ENCODE results near the gene MEOX1.

Gene MEOX1

GRCh38 chr17:43599046-43599395, 62.7 kb downstream of the MEOX1 start:
- WGBS (ENCODE audit: extremely low coverage, insufficient coverage, low lambda C conversion rate): no CpG with 5 or more reads among the region's 5 CpGs
- H3K27me3 ChIP-seq (ENCODE audit: insufficient read depth, low read length, poor library complexity): no peaks in the 10 kb centered on the region
- H3K4me1 ChIP-seq (ENCODE audit: control insufficient read depth, low read depth, low read length): no peaks in the 10 kb centered on the region
- no peak overlapping the region for H4K8ac ChIP-seq (ENCODE audit: low read depth, low read length)
- H3K27ac ChIP-seq (ENCODE audit: low read depth, low read length): no peak overlapping the region
- no peak overlapping the region for H2BK5ac ChIP-seq (ENCODE audit: low read length)
- H3K18ac ChIP-seq (ENCODE audit: low read length): no peak overlapping the region
- no peak overlapping the region for H2BK120ac ChIP-seq (ENCODE audit: low read depth, low read length)
- no peak overlapping the region for H3K4ac ChIP-seq (ENCODE audit: low read depth, low read length)
- no peak overlapping the region for H2AK5ac ChIP-seq (ENCODE audit: low read length)
- H3K79me1 ChIP-seq (ENCODE audit: low read length): no peaks in the 10 kb centered on the region
- peak; percentile 26 for DNase-seq
- no peak overlapping the region for H3K4me2 ChIP-seq (ENCODE audit: low read length)
- no peak overlapping the region for H3K23ac ChIP-seq (ENCODE audit: low read length)
- H3K4me3 ChIP-seq (ENCODE audit: low read length): no peak overlapping the region
- no peak overlapping the region for H3K56ac ChIP-seq (ENCODE audit: low read length)
- H3K36me3 ChIP-seq (ENCODE audit: control insufficient read depth, insufficient read depth, low read length): no peaks in the 10 kb centered on the region
- no peak overlapping the region for H2BK15ac ChIP-seq (replicated peaks; ENCODE audit: low read depth)
- no peaks in the 10 kb centered on the region for H3K79me2 ChIP-seq (ENCODE audit: control insufficient read depth, insufficient read depth, low read length)
- no peak overlapping the region for H3K9ac ChIP-seq (ENCODE audit: low read length)
- H4K5ac ChIP-seq (ENCODE audit: low read length): no peak overlapping the region

DNA sequence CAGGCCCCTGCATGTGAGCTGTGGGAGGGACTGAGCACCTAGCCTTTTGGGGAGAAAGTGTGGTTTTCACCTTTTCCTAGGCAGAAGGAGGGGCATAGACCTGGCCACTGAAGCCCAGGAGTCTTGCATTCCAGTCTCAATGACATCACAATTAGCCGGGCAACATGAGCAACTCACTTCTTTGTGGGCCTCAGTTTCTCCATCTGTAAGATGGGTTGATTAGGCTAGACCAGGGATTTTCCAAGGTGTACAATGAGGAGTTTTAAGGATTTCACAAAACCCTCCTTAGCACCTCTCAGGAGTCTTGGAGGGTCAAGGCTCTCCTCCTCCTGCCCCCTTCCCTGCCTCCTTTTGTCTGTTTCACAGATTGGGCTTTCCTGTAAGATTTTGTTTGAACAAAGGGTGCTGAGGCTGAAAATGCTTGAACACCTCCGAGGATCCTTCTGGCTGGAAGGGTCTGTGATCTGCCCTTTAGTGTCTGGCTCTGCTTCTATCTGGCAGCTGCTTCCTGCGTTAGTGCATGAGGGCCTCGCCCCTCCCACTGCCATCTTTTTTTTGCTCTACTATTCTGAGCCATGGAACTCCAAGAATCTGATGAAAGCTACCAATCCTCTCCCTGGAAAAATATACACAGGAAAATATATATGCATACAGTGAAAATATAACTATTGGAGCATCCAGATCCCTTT, 63.2 kb downstream of the MEOX1 start:
- Histone ChIP-seq H2BK15ac (replicated peaks; ENCODE audit: low read depth) (no peak overlapping the region), H2AK5ac (ENCODE audit: low read length) (no peak overlapping the region), H4K5ac (ENCODE audit: low read length) (no peak overlapping the region), H4K8ac (ENCODE audit: low read depth, low read length) (no peak overlapping the region), H3K4me3 (ENCODE audit: low read length) (no peak overlapping the region), H3K79me2 (ENCODE audit: control insufficient read depth, insufficient read depth, low read length) (no peaks in the 10 kb centered on the region), H3K36me3 (ENCODE audit: control insufficient read depth, insufficient read depth, low read length) (no peaks in the 10 kb centered on the region), H3K4me1 (ENCODE audit: control insufficient read depth, low read depth, low read length) (no peaks in the 10 kb centered on the region), H3K9ac (ENCODE audit: low read length) (no peak overlapping the region), H3K79me1 (ENCODE audit: low read length) (no peaks in the 10 kb centered on the region), H2BK120ac (ENCODE audit: low read depth, low read length) (no peak overlapping the region), H3K56ac (ENCODE audit: low read length) (no peak overlapping the region), H3K27me3 (ENCODE audit: insufficient read depth, low read length, poor library complexity) (no peaks in the 10 kb centered on the region), H3K4ac (ENCODE audit: low read depth, low read length) (no peak overlapping the region), H2BK5ac (ENCODE audit: low read length) (no peak overlapping the region), H3K27ac (ENCODE audit: low read depth, low read length) (no peak overlapping the region), H3K18ac (ENCODE audit: low read length) (no peak overlapping the region), H3K23ac (ENCODE audit: low read length) (no peak overlapping the region), H3K4me2 (ENCODE audit: low read length) (no peak overlapping the region)
- no peak for DNase-seq
- WGBS (ENCODE audit: extremely low coverage, insufficient coverage, low lambda C conversion rate): no CpG with 5 or more reads among the region's 4 CpGs

DNA sequence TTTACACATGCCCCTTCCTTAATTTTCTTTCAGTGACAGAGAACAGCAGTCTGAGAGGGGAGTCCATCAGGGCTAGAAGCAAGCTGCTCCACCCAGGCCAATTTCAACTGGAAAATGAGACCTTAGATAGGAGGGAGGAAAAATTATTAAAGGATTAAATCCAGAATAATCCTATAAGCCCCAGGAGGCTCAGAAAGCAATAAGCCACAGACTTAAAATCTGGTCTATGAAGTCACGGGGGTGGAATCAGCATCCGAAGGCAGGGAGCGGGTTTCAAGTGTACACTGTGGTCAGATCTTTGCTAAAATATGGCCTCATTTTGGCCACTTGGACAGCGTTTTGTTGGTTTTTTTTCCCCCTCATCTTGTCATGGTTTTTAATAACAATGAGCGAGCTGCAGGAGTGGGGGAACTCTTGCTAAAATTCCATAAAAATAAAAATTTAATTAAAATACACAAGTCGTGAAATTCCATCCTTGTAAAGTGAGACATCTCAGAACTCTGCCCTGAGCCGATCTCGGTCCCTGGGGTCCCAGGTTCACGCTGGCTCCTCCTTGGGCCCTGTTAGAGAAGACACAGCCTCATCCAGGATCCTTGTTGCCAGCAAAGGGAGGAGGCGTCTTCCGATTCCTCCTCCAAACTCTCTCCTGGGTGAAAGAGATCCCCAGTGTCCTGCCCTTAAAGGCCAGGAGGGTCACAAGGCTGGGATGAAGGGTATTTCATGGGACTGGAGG, 63.9 kb downstream of the MEOX1 start:
- H3K27ac ChIP-seq (ENCODE audit: low read depth, low read length): no peak overlapping the region
- no peak overlapping the region for H3K9ac ChIP-seq (ENCODE audit: low read length)
- H3K36me3 ChIP-seq (ENCODE audit: control insufficient read depth, insufficient read depth, low read length): no peaks in the 10 kb centered on the region
- no CpG with 5 or more reads among the region's 11 CpGs for WGBS (ENCODE audit: extremely low coverage, insufficient coverage, low lambda C conversion rate)
- no peak overlapping the region for H2BK120ac ChIP-seq (ENCODE audit: low read depth, low read length)
- no peak overlapping the region for H4K5ac ChIP-seq (ENCODE audit: low read length)
- H3K27me3 ChIP-seq (ENCODE audit: insufficient read depth, low read length, poor library complexity): no peaks in the 10 kb centered on the region
- no peak overlapping the region for H3K4ac ChIP-seq (ENCODE audit: low read depth, low read length)
- no peak overlapping the region for H3K56ac ChIP-seq (ENCODE audit: low read length)
- H4K8ac ChIP-seq (ENCODE audit: low read depth, low read length): no peak overlapping the region
- no peak overlapping the region for H3K23ac ChIP-seq (ENCODE audit: low read length)
- H3K79me2 ChIP-seq (ENCODE audit: control insufficient read depth, insufficient read depth, low read length): no peaks in the 10 kb centered on the region
- no peak overlapping the region for H2BK5ac ChIP-seq (ENCODE audit: low read length)
- no peak overlapping the region for H2BK15ac ChIP-seq (replicated peaks; ENCODE audit: low read depth)
- no peak overlapping the region for H3K18ac ChIP-seq (ENCODE audit: low read length)
- no peak overlapping the region for H3K4me3 ChIP-seq (ENCODE audit: low read length)
- H3K4me2 ChIP-seq (ENCODE audit: low read length): no peak overlapping the region
- H2AK5ac ChIP-seq (ENCODE audit: low read length): no peak overlapping the region
- no peaks in the 10 kb centered on the region for H3K79me1 ChIP-seq (ENCODE audit: low read length)
- no peak for DNase-seq
- H3K4me1 ChIP-seq (ENCODE audit: control insufficient read depth, low read depth, low read length): no peaks in the 10 kb centered on the region

GRCh38 chr17:43595466-43595865, 66.3 kb downstream of the MEOX1 start:
- peak; percentile 25 for DNase-seq
- no peak overlapping the region for H3K56ac ChIP-seq (ENCODE audit: low read length)
- H3K18ac ChIP-seq (ENCODE audit: low read length): no peak overlapping the region
- H3K4me1 ChIP-seq (ENCODE audit: control insufficient read depth, low read depth, low read length): peaks cover 2% of the 10 kb centered on the region
- no peak overlapping the region for H3K4ac ChIP-seq (ENCODE audit: low read depth, low read length)
- no peak overlapping the region for H3K27ac ChIP-seq (ENCODE audit: low read depth, low read length)
- H3K79me2 ChIP-seq (ENCODE audit: control insufficient read depth, insufficient read depth, low read length): no peaks in the 10 kb centered on the region
- no peak overlapping the region for H4K8ac ChIP-seq (ENCODE audit: low read depth, low read length)
- H4K5ac ChIP-seq (ENCODE audit: low read length): no peak overlapping the region
- no peak overlapping the region for H3K9ac ChIP-seq (ENCODE audit: low read length)
- H3K27me3 ChIP-seq (ENCODE audit: insufficient read depth, low read length, poor library complexity): no peaks in the 10 kb centered on the region
- H3K36me3 ChIP-seq (ENCODE audit: control insufficient read depth, insufficient read depth, low read length): no peaks in the 10 kb centered on the region
- H3K23ac ChIP-seq (ENCODE audit: low read length): no peak overlapping the region
- H3K79me1 ChIP-seq (ENCODE audit: low read length): no peaks in the 10 kb centered on the region
- H2BK120ac ChIP-seq (ENCODE audit: low read depth, low read length): no peak overlapping the region
- no peak overlapping the region for H2BK5ac ChIP-seq (ENCODE audit: low read length)
- no peak overlapping the region for H3K4me3 ChIP-seq (ENCODE audit: low read length)
- H3K4me2 ChIP-seq (ENCODE audit: low read length): no peak overlapping the region
- WGBS (ENCODE audit: extremely low coverage, insufficient coverage, low lambda C conversion rate): no CpG with 5 or more reads among the region's 4 CpGs
- H2BK15ac ChIP-seq (replicated peaks; ENCODE audit: low read depth): no peak overlapping the region
- H2AK5ac ChIP-seq (ENCODE audit: low read length): no peak overlapping the region

DNA sequence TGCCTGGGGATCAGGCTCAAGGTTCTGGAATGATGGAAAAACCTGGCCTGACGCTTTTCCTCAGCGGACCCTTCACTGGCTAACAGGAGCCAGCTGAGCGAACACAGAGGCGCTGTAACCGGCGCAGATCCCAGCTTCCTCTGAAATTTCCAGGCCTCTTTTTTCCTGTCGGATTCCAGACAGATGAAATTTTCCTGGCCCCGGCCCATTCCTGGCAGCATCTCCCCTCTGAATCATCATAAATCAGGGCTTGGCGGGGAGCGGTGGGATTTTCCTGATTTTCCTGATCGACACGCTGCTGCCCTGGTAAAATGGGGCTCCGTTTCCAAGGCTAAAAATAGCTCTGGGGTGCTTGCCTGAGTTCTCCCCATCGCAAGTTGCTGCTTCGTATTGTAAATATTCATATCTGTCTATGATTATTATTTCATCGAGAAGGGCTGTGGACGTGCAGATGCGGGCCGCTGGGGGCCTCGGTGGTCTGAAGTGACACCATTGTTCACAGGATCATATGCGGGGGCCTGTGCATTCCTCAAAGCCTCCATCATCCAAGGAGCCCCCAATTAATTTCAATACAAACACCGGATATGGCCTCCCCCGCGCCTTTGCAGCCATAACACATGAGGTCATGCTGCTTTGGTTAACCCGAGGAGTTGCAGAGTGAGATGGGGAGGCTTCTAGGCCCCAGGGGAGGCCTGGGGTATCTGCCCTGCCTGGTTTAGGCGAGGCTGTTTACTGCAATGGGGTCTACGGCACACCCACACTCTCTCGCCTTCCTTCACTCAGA, 69.8 kb downstream of the MEOX1 start:
- Histone ChIP-seq H4K8ac (ENCODE audit: low read depth, low read length) (no peak overlapping the region), H2BK15ac (replicated peaks; ENCODE audit: low read depth) (no peak overlapping the region), H3K9ac (ENCODE audit: low read length) (no peak overlapping the region), H3K18ac (ENCODE audit: low read length) (peak overlapping the region; percentile 76), H3K36me3 (ENCODE audit: control insufficient read depth, insufficient read depth, low read length) (no peaks in the 10 kb centered on the region), H3K79me2 (ENCODE audit: control insufficient read depth, insufficient read depth, low read length) (no peaks in the 10 kb centered on the region), H3K4me2 (ENCODE audit: low read length) (no peak overlapping the region), H2BK120ac (ENCODE audit: low read depth, low read length) (no peak overlapping the region), H2AK5ac (ENCODE audit: low read length) (no peak overlapping the region), H3K4me1 (ENCODE audit: control insufficient read depth, low read depth, low read length) (peaks cover 2% of the 10 kb centered on the region), H3K56ac (ENCODE audit: low read length) (peak overlapping the region; percentile 76), H2BK5ac (ENCODE audit: low read length) (no peak overlapping the region), H3K4me3 (ENCODE audit: low read length) (no peak overlapping the region), H4K5ac (ENCODE audit: low read length) (no peak overlapping the region), H3K27ac (ENCODE audit: low read depth, low read length) (peak overlapping the region; percentile 68), H3K27me3 (ENCODE audit: insufficient read depth, low read length, poor library complexity) (no peaks in the 10 kb centered on the region), H3K79me1 (ENCODE audit: low read length) (no peaks in the 10 kb centered on the region), H3K23ac (ENCODE audit: low read length) (no peak overlapping the region), H3K4ac (ENCODE audit: low read depth, low read length) (no peak overlapping the region)
- WGBS (ENCODE audit: extremely low coverage, insufficient coverage, low lambda C conversion rate): no CpG with 5 or more reads among the region's 28 CpGs
- DNase-seq: peak; percentile 86
